Kidney epithelial cell (primary cell): ENCODE results near the gene TRIM49D2. TPM values are rescaled to one million over a fixed set of nuclear protein-coding genes. Genes with fewer than 3 reads are reported as not detected.
"Not testable (repeated sequence)": the region's sequence is repeated elsewhere in the genome, so short reads cannot be mapped to it uniquely, and the experiment has no call there.

Experiments
- DNase-seq: peaks from one replicate; pipeline ENCODE4 v3.0.0-alpha.2; 2010; ENCODE audit warnings: low read depth
- H3K27me3 ChIP-seq: 2 replicates; pipeline ENCODE4 v1.6.0; 2011; ENCODE audit warnings: low read length; ENCODE audit not compliant: control insufficient read depth, insufficient read depth
- H3K36me3 ChIP-seq: 2 replicates; pipeline ENCODE4 v1.5.1; 2011; ENCODE audit warnings: low read length; ENCODE audit not compliant: control insufficient read depth, insufficient read depth
- H3K4me3 ChIP-seq: 2 replicates; pipeline ENCODE4 v1.5.1; 2011; ENCODE audit warnings: low read depth, mild to moderate bottlenecking, control low read depth, low read length
- total RNA-seq: library from RNA; depleted of rRNA; stranded (reverse); fragments of >200 nt; gene quantifications from 2 replicates; pipeline ENCODE4 v1.2.3, GENCODE V29; 2015
- TF ChIP-seq, protein P1 (sequence below): IDR thresholded peaks from 2 replicates; pipeline ENCODE4 v1.5.1; 2011; ENCODE audit warnings: mild to moderate bottlenecking, moderate library complexity, low read length, control low read depth, inconsistent platforms; ENCODE audit not compliant: insufficient read depth, poor library complexity, severe bottlenecking

Gene TRIM49D2, protein sequence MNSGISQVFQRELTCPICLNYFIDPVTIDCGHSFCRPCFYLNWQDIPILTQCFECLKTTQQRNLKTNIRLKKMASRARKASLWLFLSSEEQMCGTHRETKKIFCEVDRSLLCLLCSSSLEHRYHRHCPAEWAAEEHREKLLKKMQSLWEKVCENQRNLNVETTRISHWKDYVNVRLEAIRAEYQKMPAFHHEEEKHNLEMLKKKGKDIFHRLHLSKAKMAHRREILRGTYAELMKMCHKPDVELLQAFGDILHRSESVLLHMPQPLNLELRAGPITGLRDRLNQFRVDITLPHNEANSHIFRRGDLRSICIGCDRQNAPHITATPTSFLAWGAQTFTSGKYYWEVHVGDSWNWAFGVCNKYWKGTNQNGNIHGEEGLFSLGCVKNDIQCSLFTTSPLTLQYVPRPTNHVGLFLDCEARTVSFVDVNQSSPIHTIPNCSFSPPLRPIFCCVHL
- total RNA-seq = not detected in 2 replicates

DNA sequence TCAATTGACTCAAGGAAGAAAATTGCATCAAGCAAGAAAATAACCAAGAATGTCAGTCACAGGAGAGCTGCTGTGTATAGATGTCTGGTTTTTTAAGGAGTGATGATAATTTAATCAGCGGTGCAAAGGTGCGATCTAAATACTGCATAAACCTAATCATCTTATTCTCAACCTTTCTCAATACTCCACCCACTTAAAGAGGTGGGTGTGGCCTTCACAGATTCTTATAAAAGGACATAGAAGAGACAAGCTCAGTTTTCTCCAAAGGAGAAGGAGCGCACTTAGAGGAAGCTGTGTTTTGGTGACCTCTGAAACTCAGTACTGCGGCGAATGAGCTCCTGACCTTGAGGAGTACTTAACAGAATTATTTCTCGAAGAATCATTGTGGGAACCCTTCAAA lies at the start of gene TRIM49D2:
Gene TRIM49D2 (plus strand): TSS at position 301 of the 400 bp plus-strand sequence. CDS start 2,698 bp downstream, outside the sequence.
- not testable (repeated sequence) for H3K36me3 ChIP-seq, DNase-seq, H3K4me3 ChIP-seq, H3K27me3 ChIP-seq

DNA sequence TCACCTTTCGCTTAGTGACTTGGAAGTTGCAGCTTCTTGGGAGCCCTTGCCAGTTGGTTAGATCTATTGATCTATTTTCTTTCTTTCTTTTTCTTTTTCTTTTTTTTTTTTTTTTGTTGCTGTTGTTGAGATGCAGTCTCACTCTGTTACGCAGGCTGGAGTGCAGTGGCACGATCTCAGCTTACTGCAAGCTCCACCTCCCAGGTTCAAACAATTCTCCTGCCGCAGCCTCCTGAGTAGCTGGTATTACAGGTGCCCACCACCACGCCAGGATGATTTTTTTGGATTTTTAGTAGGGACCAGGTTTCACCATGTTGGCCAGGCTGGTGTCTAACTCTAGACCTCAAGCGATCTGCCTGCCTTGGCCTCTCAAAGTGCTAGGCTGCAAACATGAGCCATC lies 46.4 kb upstream of the TRIM49D2 start:
- not testable (repeated sequence) for H3K4me3 ChIP-seq, DNase-seq, H3K27me3 ChIP-seq, H3K36me3 ChIP-seq

DNA sequence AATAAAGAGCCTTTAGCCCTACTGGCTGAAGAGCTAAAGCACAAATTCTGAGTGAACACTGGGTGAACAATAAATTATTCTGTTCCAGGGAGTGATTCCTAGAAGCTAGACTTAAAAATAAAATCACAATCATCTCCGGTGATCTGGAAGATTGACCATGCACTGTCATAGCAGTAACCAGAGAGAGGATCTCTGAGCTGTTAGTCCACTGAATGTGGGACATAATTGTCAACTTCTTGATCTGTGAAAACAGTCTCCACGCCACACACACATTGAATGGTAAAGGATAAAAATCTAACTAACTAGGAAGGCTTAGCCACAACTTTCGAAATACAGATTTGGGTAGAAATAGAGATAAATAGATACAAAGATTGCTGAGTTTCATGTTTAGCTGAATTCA lies 30.6 kb upstream of the TRIM49D2 start:
- not testable (repeated sequence) for DNase-seq, H3K27me3 ChIP-seq, H3K36me3 ChIP-seq, H3K4me3 ChIP-seq

DNA sequence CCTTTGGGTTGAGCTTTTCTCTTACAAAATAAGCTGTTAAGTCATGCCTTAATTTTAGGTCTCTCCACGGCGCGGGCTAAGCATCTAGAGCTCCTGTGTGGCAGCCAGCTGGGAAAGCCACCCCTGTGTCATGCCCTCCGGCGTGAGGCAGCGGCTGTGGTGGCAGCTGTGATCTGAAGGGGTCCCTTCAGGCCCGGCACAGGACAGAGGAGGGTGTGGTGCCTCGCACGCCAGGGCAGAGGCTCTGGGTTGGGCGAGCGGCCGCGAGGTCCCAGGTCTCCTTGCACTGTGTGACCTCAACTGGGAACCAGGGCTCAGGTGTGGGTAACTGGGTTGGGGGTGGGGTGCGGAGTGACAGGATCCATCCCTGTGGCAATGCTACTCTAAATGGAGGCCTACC lies 23.1 kb upstream of the TRIM49D2 start:
- not testable (repeated sequence) for H3K4me3 ChIP-seq, H3K36me3 ChIP-seq, H3K27me3 ChIP-seq, DNase-seq

DNA sequence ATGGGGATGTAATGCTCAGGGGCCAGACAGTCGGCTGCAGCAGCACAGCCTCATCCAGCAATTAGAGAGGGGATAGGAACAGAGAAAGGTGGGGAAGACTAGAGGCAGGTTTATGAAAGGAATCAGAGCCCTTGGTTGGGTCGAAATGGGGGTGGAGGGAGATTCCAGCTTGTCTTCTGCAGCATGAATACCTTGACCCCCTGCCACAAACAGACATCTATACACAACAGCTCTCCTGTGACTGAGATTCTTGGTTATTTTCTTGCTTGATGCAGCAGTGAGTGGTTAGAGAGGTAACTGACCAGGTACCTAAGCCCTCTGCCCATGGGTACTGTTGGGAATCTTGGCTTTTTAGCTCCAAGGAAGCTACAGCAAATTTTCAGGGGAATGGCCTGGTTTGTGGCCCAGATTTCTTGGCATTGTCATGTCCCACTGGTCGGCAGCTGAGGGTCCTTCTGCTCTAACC lies 1.6 kb upstream of the TRIM49D2 start, which contains the start of gene TRIM49D1:
Gene TRIM49D1 (minus strand): TSS at position 51 of the 466 bp plus-strand sequence. CDS start 4,535 bp downstream, outside the sequence.
- H3K27me3 ChIP-seq = no peaks in the 10 kb centered on the region
- TF ChIP-seq, protein P1, sequence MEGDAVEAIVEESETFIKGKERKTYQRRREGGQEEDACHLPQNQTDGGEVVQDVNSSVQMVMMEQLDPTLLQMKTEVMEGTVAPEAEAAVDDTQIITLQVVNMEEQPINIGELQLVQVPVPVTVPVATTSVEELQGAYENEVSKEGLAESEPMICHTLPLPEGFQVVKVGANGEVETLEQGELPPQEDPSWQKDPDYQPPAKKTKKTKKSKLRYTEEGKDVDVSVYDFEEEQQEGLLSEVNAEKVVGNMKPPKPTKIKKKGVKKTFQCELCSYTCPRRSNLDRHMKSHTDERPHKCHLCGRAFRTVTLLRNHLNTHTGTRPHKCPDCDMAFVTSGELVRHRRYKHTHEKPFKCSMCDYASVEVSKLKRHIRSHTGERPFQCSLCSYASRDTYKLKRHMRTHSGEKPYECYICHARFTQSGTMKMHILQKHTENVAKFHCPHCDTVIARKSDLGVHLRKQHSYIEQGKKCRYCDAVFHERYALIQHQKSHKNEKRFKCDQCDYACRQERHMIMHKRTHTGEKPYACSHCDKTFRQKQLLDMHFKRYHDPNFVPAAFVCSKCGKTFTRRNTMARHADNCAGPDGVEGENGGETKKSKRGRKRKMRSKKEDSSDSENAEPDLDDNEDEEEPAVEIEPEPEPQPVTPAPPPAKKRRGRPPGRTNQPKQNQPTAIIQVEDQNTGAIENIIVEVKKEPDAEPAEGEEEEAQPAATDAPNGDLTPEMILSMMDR = no peak
- no peak within 1 kb of the TSS for H3K4me3 ChIP-seq
- H3K36me3 ChIP-seq = no peaks in the 10 kb centered on the region
- DNase-seq = no peak

DNA sequence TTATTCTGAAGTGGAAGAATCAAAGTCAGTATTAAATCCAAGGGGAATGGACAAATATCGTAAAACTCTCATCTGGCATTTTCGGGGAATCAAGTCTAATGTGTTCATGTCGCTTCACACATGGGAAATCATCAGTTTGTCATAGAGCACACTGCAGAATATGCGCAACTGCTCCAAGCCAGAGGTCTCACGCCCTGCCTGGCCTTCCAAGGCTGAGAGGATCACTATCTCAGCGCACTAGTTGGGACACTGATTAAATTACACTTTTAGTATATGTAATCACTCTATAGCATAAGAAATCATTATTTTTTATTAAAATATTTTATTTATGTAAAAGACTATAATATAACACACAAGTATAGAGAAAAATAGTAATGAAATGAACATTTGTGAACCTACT lies 37.0 kb downstream of the TRIM49D2 start:
- not testable (repeated sequence) for H3K27me3 ChIP-seq, H3K4me3 ChIP-seq, DNase-seq, H3K36me3 ChIP-seq

DNA sequence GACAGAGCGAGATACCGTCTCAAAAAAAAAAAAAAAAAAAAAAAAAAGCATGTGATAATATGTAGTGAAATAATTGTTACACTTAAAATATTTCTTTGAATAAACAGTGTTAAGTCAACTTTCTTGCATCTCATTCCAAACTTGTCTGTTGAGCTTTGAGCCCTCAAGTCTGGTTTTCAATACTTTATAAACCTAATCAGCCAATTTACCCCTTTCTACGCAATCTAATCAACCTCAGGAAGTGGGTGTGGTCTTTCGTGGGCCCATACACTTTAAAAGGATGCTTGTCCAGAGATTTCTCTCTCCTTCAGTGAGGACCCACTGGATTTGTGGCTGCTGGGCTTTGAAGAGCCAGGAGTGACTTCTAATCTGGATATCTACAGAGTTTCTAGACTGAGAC lies 41.9 kb downstream of the TRIM49D2 start, which contains the start of gene TRIM64:
Gene TRIM64 (plus strand): TSS at position 301 of the 400 bp plus-strand sequence. CDS start 2,467 bp downstream, outside the sequence.
- not testable (repeated sequence) for H3K27me3 ChIP-seq, DNase-seq, H3K36me3 ChIP-seq, H3K4me3 ChIP-seq

Other genes starting within 250 kb of the TRIM49D2 start
- not detected in 2 replicates for gene TRIM77, start 213.8 kb upstream of the TRIM49D2 start, total RNA-seq
- gene TRIM49, start 115.5 kb upstream of the TRIM49D2 start, total RNA-seq = not detected in 2 replicates
- not detected in 2 replicates for gene TRIM64B, start 45.6 kb upstream of the TRIM49D2 start, total RNA-seq
- gene TRIM49D1, start 1.8 kb upstream of the TRIM49D2 start, total RNA-seq = not detected in 2 replicates
- gene TRIM64, start 42.0 kb downstream of the TRIM49D2 start, total RNA-seq = not detected in 2 replicates
- not detected in 2 replicates for gene TRIM49C, start 107.0 kb downstream of the TRIM49D2 start, total RNA-seq
- not detected in 2 replicates for gene UBTFL1, start 161.9 kb downstream of the TRIM49D2 start, total RNA-seq
- gene NAALAD2, start 210.6 kb downstream of the TRIM49D2 start, total RNA-seq = 0.27 and 0.88 TPM in 2 replicates